Epidermal melanocyte (primary cell): Measurements from ENCODE around the gene RIN3.
A peak's percentile ranks its signal among the peaks of the same experiment; 100 is the strongest.
"Not testable (repeated sequence)": the region's sequence is repeated elsewhere in the genome, so short reads cannot be mapped to it uniquely, and the experiment has no call there.

ENCODE experiments used
- DNase-seq: peaks from one replicate; pipeline ENCODE4 v3.0.0; 2011; ENCODE audit warnings: low spot score; ENCODE audit not compliant: insufficient read length

RIN3 gene

GRCh38 chr14:92528486-92529100, 15.0 kb downstream of the RIN3 start:
- no peak for DNase-seq

GRCh38 chr14:92529903-92530302, 16.3 kb downstream of the RIN3 start:
- DNase-seq, result no peak

- DNase-seq, result no peak
Observed at GRCh38 chr14:92531106-92531873, 17.7 kb downstream of the RIN3 start.

- no peak for DNase-seq
Observed at GRCh38 chr14:92532490-92533163, 19.0 kb downstream of the RIN3 start.

GRCh38 chr14:92534932-92535643, 21.5 kb downstream of the RIN3 start:
- DNase-seq, result no peak

GRCh38 chr14:92536231-92536630, 22.6 kb downstream of the RIN3 start:
- not testable (repeated sequence) for DNase-seq

GRCh38 chr14:92538412-92538985, 24.9 kb downstream of the RIN3 start:
- DNase-seq, result no peak

GRCh38 chr14:92539419-92539818, 25.8 kb downstream of the RIN3 start:
- DNase-seq, result no peak

- DNase-seq, result no peak
Observed at GRCh38 chr14:92539875-92540274, 26.3 kb downstream of the RIN3 start.

- DNase-seq, result peak; percentile 66
Observed at GRCh38 chr14:92540472-92541048, 27.0 kb downstream of the RIN3 start.

GRCh38 chr14:92542766-92543554, 29.4 kb downstream of the RIN3 start:
- DNase-seq, result no peak

GRCh38 chr14:92544051-92544720, 30.6 kb downstream of the RIN3 start:
- no peak for DNase-seq

- no peak for DNase-seq
Observed at GRCh38 chr14:92546347-92547053, 32.9 kb downstream of the RIN3 start.

- DNase-seq, result no peak
Observed at GRCh38 chr14:92549105-92549858, 35.7 kb downstream of the RIN3 start.

GRCh38 chr14:92549859-92550230, 36.3 kb downstream of the RIN3 start:
- no peak for DNase-seq

GRCh38 chr14:92551044-92551841, 37.7 kb downstream of the RIN3 start:
- no peak for DNase-seq

GRCh38 chr14:92552066-92552465, 38.5 kb downstream of the RIN3 start:
- peak; percentile 52 for DNase-seq

- no peak for DNase-seq
Observed at GRCh38 chr14:92553438-92553837, 39.9 kb downstream of the RIN3 start.
